CD4-positive, alpha-beta T cell (primary cell): ENCODE results near the gene BUB3. TPM values are rescaled to one million over a fixed set of nuclear protein-coding genes. Genes with fewer than 3 reads are reported as not detected.

Source experiments
- ATAC-seq: fragments of 200-7000 bp; cut with Tn5 transposase; one replicate; pipeline ENCODE4 v1.10.0; 2022; ENCODE audit warnings: mild to moderate bottlenecking; ENCODE audit not compliant: poor library complexity
- CTCF ChIA-PET: fragments of 350-600 bp; sonication (Branson Sonifier 250); formaldehyde crosslinking; loops from one replicate; lab custom pipeline; 2021; ENCODE audit warnings: antibody characterized with exemption, inconsistent platforms; lab: Charles Lee
- POLR2A ChIA-PET: fragments of 350-600 bp; sonication (Branson Sonifier 250); formaldehyde crosslinking; loops from one replicate; lab custom pipeline; 2021; ENCODE audit warnings: antibody characterized with exemption, inconsistent platforms; lab: Charles Lee
- DNase-seq, 14 experiments: peaks; one replicate each; pipeline ENCODE4 v3.0.0-alpha.2; 2013 to 2020; ENCODE audit warnings: mixed read lengths in 2 of 14
- H3K27ac ChIP-seq, 2 donors: one replicate each; pipeline versions ENCODE4 v1.5.1 to v1.7.0; 2013; ENCODE audit warnings: low read length in 2 of 2, low read depth in 1 of 2, mild to moderate bottlenecking in 1 of 2
- H3K27me3 ChIP-seq, 2 experiments: 1 replicate in 1 of 2; 2 replicates in 1 of 2; pipeline versions ENCODE4 v1.6.1 to v1.7.0; 2013; ENCODE audit warnings: low read length in 2 of 2, control low read depth in 1 of 2, mild to moderate bottlenecking in 1 of 2, moderate library complexity in 1 of 2; ENCODE audit not compliant: insufficient read depth in 2 of 2, control insufficient read depth in 1 of 2
- H3K36me3 ChIP-seq: one replicate; pipeline ENCODE4 v1.6.1; 2013; ENCODE audit warnings: low read length, control low read depth; ENCODE audit not compliant: insufficient read depth
- H3K4me1 ChIP-seq: one replicate; pipeline ENCODE4 v1.6.1; 2013; ENCODE audit warnings: low read length, control low read depth; ENCODE audit not compliant: insufficient read depth
- H3K4me3 ChIP-seq: one replicate; pipeline ENCODE4 v1.5.1; 2013; ENCODE audit warnings: mild to moderate bottlenecking, low read length, moderate library complexity
- H3K9me3 ChIP-seq, 2 experiments: 1 replicate in 1 of 2; 2 replicates in 1 of 2; pipeline versions ENCODE4 v1.6.1 to v1.7.0; 2013; ENCODE audit warnings: low read length in 2 of 2, mild to moderate bottlenecking in 2 of 2, control low read depth in 1 of 2, moderate library complexity in 1 of 2; ENCODE audit not compliant: control insufficient read depth in 1 of 2, insufficient read depth in 1 of 2
- H3K27ac Mint-ChIP-seq: one replicate; pipeline ENCODE4 v1.8.0; 2020; ENCODE audit warnings: mixed read lengths
- H3K27me3 Mint-ChIP-seq: one replicate; pipeline ENCODE4 v1.8.0; 2021; ENCODE audit warnings: mixed read lengths
- H3K36me3 Mint-ChIP-seq: one replicate; pipeline ENCODE4 v1.8.0; 2021; ENCODE audit warnings: low read depth, mixed read lengths
- H3K4me1 Mint-ChIP-seq: one replicate; pipeline ENCODE4 v1.8.0; 2021; ENCODE audit warnings: low read depth, mixed read lengths
- H3K4me3 Mint-ChIP-seq: one replicate; pipeline ENCODE4 v1.8.0; 2020; ENCODE audit warnings: mild to moderate bottlenecking, mixed read lengths
- H3K9me3 Mint-ChIP-seq: one replicate; pipeline ENCODE4 v1.8.0; 2020; ENCODE audit warnings: mixed read lengths
- CTCF ChIP-seq: fragments of 200-600 bp; IDR thresholded peaks from one replicate; pipeline ENCODE4 v1.8.0; 2022; ENCODE audit warnings: antibody characterized with exemption, mild to moderate bottlenecking
- intact Hi-C, 2 experiments: fragments of 100-400 bp; cut with DNase I in 1 of 2; cut with micrococcal nuclease in 1 of 2; formaldehyde crosslinking; loops; one replicate each; pipeline versions ENCODE4 v1.15.1 to v1.9.0; 2023 to 2025; cut with DNase I, micrococcal nuclease
- total RNA-seq, 174 experiments: library from RNA in 2 of 174; stranded (reverse) in 2 of 174; gene quantifications; one replicate each; pipeline ENCODE4 v1.2.3 and lab custom pipeline; 2021 to 2026

BUB3 gene
- total RNA-seq, 2 experiments from 2014 or later = 167 to 178 TPM

GRCh38 chr10:123143825-123144168 lies 10.4 kb upstream of the BUB3 start:
- no peak for TF ChIP-seq CTCF
- CTCF ChIA-PET = interaction anchor here (2.6 kb wide), 1 partner anchor 10 kb away, joined by 9 read pairs; no protein-coding TSS in a partner anchor
- Mint-ChIP-seq H3K4me1 (peaks cover 75% of the 10 kb centered on the region), H3K4me3 (no peak overlapping the region), H3K36me3 (no peaks in the 10 kb centered on the region), H3K9me3 (no peaks in the 10 kb centered on the region), H3K27ac (no peak overlapping the region), H3K27me3 (peaks cover 85% of the 10 kb centered on the region)
- Histone ChIP-seq H3K27me3 (peaks cover 97 to 100% of the 10 kb centered on the region in 2 experiments), H3K4me3 (no peak overlapping the region), H3K9me3 (peaks cover 0 to 68% of the 10 kb centered on the region in 2 experiments), H3K27ac (no peak overlapping the region), H3K36me3 (no peaks in the 10 kb centered on the region), H3K4me1 (peaks cover 81% of the 10 kb centered on the region)
- no peak for DNase-seq
- ATAC-seq = no peak
- POLR2A ChIA-PET = interaction anchor here (0.8 kb wide), 1 partner anchor 97 kb away, joined by 3 read pairs; no protein-coding TSS in a partner anchor
- intact Hi-C loops = loop anchor here in 1 of 2 experiments (5.0 kb wide), 1 partner anchor 771 kb away; the partner anchor contains the start of gene PLEKHA1

- Histone ChIP-seq H3K36me3 (no peaks in the 10 kb centered on the region), H3K27ac (no peak overlapping the region), H3K9me3 (peaks cover 0 to 65% of the 10 kb centered on the region in 2 experiments), H3K4me3 (no peak overlapping the region), H3K4me1 (peaks cover 86% of the 10 kb centered on the region), H3K27me3 (peaks cover 96 to 98% of the 10 kb centered on the region in 2 experiments)
- Mint-ChIP-seq H3K4me1 (peaks cover 72% of the 10 kb centered on the region), H3K27me3 (peaks cover 82% of the 10 kb centered on the region), H3K4me3 (peak overlapping the region; percentile 47), H3K36me3 (no peaks in the 10 kb centered on the region), H3K27ac (no peak overlapping the region), H3K9me3 (no peaks in the 10 kb centered on the region)
- no peak for TF ChIP-seq CTCF
- intact Hi-C loops = loop anchor here in 1 of 2 experiments (5.0 kb wide), 1 partner anchor 773 kb away; the partner anchor contains the start of gene PLEKHA1
- CTCF ChIA-PET = interaction anchor here (2.6 kb wide), 1 partner anchor 12 kb away, joined by 9 read pairs; no protein-coding TSS in a partner anchor
- POLR2A ChIA-PET = interaction anchor here (2.1 to 3.3 kb wide), 2 partner anchors 9 to 97 kb away, joined by 7 to 13 read pairs; partner anchors contain the start of gene BUB3
- DNase-seq (peak in 2 of 14 experiments; percentile 7 to 32), ATAC-seq (no peak)
Observed at GRCh38 chr10:123144697-123145541, 9.3 kb upstream of the BUB3 start.

- no peak overlapping the region for H3K27ac ChIP-seq
- Mint-ChIP-seq H3K27me3 (peaks cover 82% of the 10 kb centered on the region), H3K4me3 (peak overlapping the region; percentile 51), H3K36me3 (no peaks in the 10 kb centered on the region), H3K4me1 (peaks cover 72% of the 10 kb centered on the region), H3K9me3 (no peaks in the 10 kb centered on the region), H3K27ac (no peak overlapping the region)
- H3K4me3 ChIP-seq = no peak overlapping the region
- peaks cover 96 to 98% of the 10 kb centered on the region in 2 experiments for H3K27me3 ChIP-seq
- peaks cover 87% of the 10 kb centered on the region for H3K4me1 ChIP-seq
- H3K36me3 ChIP-seq = no peaks in the 10 kb centered on the region
- peak in 1 of 14 experiments; percentile 15 for DNase-seq
- ATAC-seq = no peak
- POLR2A ChIA-PET = interaction anchor here (2.1 to 3.3 kb wide), 2 partner anchors 9 to 96 kb away, joined by 7 to 13 read pairs; partner anchors contain the start of gene BUB3
- intact Hi-C loops = no loop called here
- H3K9me3 ChIP-seq = peaks cover 0 to 64% of the 10 kb centered on the region in 2 experiments
- no peak for TF ChIP-seq CTCF
- CTCF ChIA-PET = interaction anchor here (2.6 kb wide), 1 partner anchor 12 kb away, joined by 9 read pairs; no protein-coding TSS in a partner anchor
Observed at GRCh38 chr10:123145542-123146012, 8.6 kb upstream of the BUB3 start.
